Dedifferentiated amniotic fluid mesenchymal stem cell (primary cell): ENCODE results near the gene OR4B1.

ENCODE experiments used
- DNase-seq: peaks from one replicate; pipeline ENCODE4 v3.0.0-alpha.2; 2016; ENCODE audit errors: extremely low spot score

The OR4B1 gene

GRCh38 chr11:48261600-48261999 is 45.0 kb downstream of the OR4B1 start:
- no peak for DNase-seq

- DNase-seq: no peak
Measured at GRCh38 chr11:48263423-48263911, 46.9 kb downstream of the OR4B1 start, which contains the start of gene OR4X1. OR4X1 (plus strand) TSS chr11:48263861; CDS start chr11:48263861, 0 bp downstream.
